Measurements from ENCODE around the gene RHEBL1.
"Not testable (repeated sequence)": the region's sequence is repeated elsewhere in the genome, so short reads cannot be mapped to it uniquely, and the experiment has no call there.

GRCh38 chr12:49061916-49062315 lies 7.9 kb downstream of the RHEBL1 start:
- TF ChIP-seq, protein P1, sequence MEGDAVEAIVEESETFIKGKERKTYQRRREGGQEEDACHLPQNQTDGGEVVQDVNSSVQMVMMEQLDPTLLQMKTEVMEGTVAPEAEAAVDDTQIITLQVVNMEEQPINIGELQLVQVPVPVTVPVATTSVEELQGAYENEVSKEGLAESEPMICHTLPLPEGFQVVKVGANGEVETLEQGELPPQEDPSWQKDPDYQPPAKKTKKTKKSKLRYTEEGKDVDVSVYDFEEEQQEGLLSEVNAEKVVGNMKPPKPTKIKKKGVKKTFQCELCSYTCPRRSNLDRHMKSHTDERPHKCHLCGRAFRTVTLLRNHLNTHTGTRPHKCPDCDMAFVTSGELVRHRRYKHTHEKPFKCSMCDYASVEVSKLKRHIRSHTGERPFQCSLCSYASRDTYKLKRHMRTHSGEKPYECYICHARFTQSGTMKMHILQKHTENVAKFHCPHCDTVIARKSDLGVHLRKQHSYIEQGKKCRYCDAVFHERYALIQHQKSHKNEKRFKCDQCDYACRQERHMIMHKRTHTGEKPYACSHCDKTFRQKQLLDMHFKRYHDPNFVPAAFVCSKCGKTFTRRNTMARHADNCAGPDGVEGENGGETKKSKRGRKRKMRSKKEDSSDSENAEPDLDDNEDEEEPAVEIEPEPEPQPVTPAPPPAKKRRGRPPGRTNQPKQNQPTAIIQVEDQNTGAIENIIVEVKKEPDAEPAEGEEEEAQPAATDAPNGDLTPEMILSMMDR (IDR thresholded peaks at IDR 0.05; ENCODE audit: low read length), result not testable (repeated sequence)
- TF ChIP-seq EZH2 (optimal IDR thresholded peaks at IDR 0.05; ENCODE audit: low read depth, low read length); EZH2phosphoT487 (IDR thresholded peaks at IDR 0.05; ENCODE audit: low read length): not testable (repeated sequence)
